LNCaP clone FGC (cell line): ENCODE results near the gene MAP3K7.

Source experiments
- DNase-seq: peaks from one replicate; pipeline ENCODE4 v3.0.0-alpha.2; 2011; ENCODE audit warnings: low read depth
- H3K4me3 ChIP-seq: 2 replicates; pipeline ENCODE4 v1.5.1; 2011; ENCODE audit warnings: mild to moderate bottlenecking, low read depth, low read length, control low read depth
- CTCF ChIP-seq: IDR thresholded peaks from 2 replicates; pipeline ENCODE4 v1.5.1; 2012; ENCODE audit warnings: mild to moderate bottlenecking; ENCODE audit not compliant: control insufficient read depth, insufficient read depth; ENCODE audit errors: extremely low read depth

Gene MAP3K7

DNA sequence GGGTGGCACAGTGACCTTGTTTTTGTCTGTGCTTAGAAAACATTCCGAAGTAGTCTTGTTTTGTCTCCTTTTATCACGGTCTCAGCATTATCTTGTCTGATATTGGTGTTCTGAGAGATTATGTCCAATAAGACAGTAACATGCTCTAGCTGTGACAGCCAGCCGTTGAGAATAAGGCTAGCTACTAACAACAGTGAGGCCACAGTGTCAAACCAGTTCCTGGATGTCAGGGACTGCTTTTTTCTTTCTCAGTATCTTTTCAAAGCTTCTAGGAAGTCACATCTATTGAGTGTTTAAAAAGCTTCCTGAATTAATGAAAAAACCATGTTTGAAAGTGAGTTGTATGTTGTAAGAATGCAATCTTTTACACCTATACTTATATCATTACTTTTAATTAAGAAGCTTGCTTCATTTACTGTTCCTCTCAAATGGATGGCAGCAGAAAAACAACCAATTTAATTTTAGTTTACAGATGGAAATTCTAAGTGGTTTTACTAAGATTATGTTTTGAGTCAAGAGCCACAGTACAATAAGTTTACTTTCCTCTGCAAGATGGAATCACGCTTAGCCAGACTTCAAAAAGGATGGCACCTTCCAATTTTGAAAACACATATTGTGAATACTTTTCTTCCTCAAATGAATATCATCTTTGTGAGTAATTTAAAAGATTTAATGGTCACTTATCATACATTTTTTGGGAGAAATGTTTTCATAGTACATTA, 53.1 kb downstream of the MAP3K7 start:
- no peak overlapping the region for H3K4me3 ChIP-seq
- DNase-seq = no peak
- TF ChIP-seq CTCF = no peak

DNA sequence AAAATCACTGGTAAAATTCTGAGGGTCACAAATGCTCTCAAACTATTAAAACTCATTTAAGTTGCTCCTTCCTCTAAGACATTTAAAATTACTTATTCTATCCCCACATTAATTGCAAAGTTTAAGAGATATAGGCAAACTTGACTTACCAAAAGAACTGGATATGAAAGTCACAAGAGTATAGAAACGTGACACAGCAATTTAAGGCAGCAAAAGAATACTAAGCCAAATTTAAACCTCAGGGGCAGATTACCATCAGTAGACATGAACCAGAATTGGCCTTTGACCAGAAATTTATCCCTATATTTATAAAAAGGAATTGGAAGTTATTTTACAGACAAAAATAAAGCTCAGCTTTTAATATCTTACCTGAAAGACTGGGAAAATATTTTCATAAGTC, 56.0 kb downstream of the MAP3K7 start:
- H3K4me3 ChIP-seq = no peak overlapping the region
- no peak for TF ChIP-seq CTCF
- no peak for DNase-seq

- no peak for DNase-seq
- H3K4me3 ChIP-seq = no peak overlapping the region
- no peak for TF ChIP-seq CTCF
Measured at GRCh38 chr6:90525421-90525820, 61.5 kb downstream of the MAP3K7 start.

DNA sequence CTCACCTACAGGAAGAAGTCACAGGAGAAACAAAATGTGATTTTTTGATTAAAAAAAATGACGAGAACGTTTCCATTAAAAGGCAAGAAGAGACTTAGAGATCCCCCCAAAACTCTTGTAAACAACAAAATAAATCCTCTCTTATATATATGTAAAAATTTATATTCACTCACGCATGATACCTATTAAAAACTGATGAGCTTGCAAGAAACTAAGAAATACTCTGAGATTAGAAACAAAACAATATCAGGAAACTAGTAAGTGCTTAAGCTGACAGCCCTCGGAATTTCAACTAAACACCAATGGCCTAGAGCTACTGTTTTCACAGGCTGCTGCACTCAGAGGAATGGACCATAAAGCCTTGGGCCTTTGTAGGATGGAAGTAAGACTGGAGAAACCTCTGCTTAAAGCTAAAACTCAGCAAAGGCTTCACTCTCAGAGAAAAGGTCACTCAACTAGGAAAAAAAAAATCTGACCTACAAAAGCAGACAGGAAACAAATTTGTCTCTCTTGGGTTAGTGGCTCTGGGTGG, 63.0 kb downstream of the MAP3K7 start:
- no peak for DNase-seq
- TF ChIP-seq CTCF = no peak
- no peak overlapping the region for H3K4me3 ChIP-seq

GRCh38 chr6:90521955-90522354, 64.9 kb downstream of the MAP3K7 start:
- no peak overlapping the region for H3K4me3 ChIP-seq
- DNase-seq = no peak
- no peak for TF ChIP-seq CTCF

DNA sequence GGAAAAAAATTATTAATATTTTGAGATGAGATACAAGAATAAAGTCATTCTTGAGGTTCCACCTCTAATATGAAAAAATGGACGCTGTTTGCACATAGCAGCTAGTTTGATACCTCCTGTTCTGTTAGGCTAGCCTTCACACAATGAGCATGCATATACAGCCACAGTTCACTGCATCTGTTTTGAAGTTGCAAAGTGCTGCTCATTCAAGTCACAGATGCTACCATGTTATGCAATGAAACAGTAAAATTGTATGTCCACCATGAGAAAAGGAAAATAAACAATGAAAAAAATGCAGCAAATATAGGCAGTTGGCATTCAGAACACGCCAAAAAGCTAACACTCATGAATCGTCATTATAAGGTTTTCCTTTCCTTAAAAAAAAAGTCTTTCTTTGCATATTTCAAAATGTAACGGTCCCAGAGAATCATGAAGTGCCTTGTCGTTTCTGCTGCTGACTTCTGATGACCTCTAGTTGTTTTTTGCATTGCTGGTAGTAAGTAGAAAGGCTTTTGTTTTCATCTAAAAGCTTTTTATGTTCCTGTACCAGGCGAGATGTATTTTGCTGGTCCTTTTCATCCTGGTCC, 70.7 kb downstream of the MAP3K7 start:
- H3K4me3 ChIP-seq = no peak overlapping the region
- no peak for TF ChIP-seq CTCF
- DNase-seq = no peak
